Endothelial cell of umbilical vein (primary cell): Measurements from ENCODE around the gene OCEL1. TPM values are rescaled to one million over a fixed set of nuclear protein-coding genes. Genes with fewer than 3 reads are reported as not detected.

Source experiments
- BruUV-seq: library from RNA; stranded (reverse); fragments of 400-500 nt; replicated peaks from 2 replicates; lab custom pipeline; 2021; lab: Mats Ljungman, UMichigan
- CTCF ChIA-PET: fragments of 300-600, 350-600 bp; sonication (Branson Sonifier 250); formaldehyde crosslinking; loops from one replicate; lab custom pipeline; 2021; ENCODE audit warnings: antibody characterized with exemption, inconsistent platforms; lab: Charles Lee
- POLR2A ChIA-PET: fragments of 300-600, 350-600 bp; sonication (Branson Sonifier 250); formaldehyde crosslinking; loops from one replicate; lab custom pipeline; 2021; ENCODE audit warnings: antibody characterized with exemption, inconsistent platforms; lab: Charles Lee
- DNase-seq: peaks from one replicate; pipeline ENCODE4 v3.0.0-alpha.2; 2011; ENCODE audit warnings: low read depth, low spot score
- FAIRE-seq: peaks from 2 replicates; lab custom pipeline; 2011; peaks lifted over from hg19 to GRCh38; lab: Jason Lieb, UNC
- H2AFZ ChIP-seq: 2 replicates; pipeline ENCODE4 v1.6.0; 2012; ENCODE audit warnings: low read depth, low read length, control low read depth, inconsistent platforms
- H3K27ac ChIP-seq: 2 replicates; pipeline ENCODE4 v1.5.1; 2011; ENCODE audit warnings: low read depth, mild to moderate bottlenecking, control low read depth, low read length, moderate library complexity; ENCODE audit not compliant: insufficient read depth
- H3K27me3 ChIP-seq, 2 experiments: 2 replicates each; pipeline versions ENCODE4 v1.6.0 to v1.6.1; 2011; ENCODE audit warnings: low read length in 2 of 2, mixed read lengths in 1 of 2; ENCODE audit not compliant: control insufficient read depth in 2 of 2, insufficient read depth in 2 of 2
- H3K36me3 ChIP-seq, 2 experiments: 2 replicates in 1 of 2; 3 replicates in 1 of 2; pipeline ENCODE4 v1.5.1; 2011; ENCODE audit warnings: low read length in 2 of 2, mild to moderate bottlenecking in 1 of 2, moderate library complexity in 1 of 2; ENCODE audit not compliant: control insufficient read depth in 2 of 2, insufficient read depth in 2 of 2; ENCODE audit errors: extremely low read depth in 1 of 2
- H3K4me1 ChIP-seq: 3 replicates; pipeline ENCODE4 v1.5.1; 2011; ENCODE audit warnings: mild to moderate bottlenecking, low read length; ENCODE audit not compliant: control insufficient read depth, insufficient read depth; ENCODE audit errors: extremely low read depth
- H3K4me2 ChIP-seq: 2 replicates; pipeline ENCODE4 v1.6.1; 2011; ENCODE audit warnings: low read length, control low read depth, mixed read lengths; ENCODE audit not compliant: insufficient read depth
- H3K4me3 ChIP-seq, 3 experiments: fragments of 200-600 bp in 1 of 3; sonication (generic), shearing (Covaris generic) in 1 of 3; replicated peaks in 1 of 3; 2 replicates each; pipeline ENCODE4 v1.5.1; 2011 to 2016; ENCODE audit warnings: control low read depth in 3 of 3, low read length in 3 of 3, mild to moderate bottlenecking in 2 of 3, inconsistent platforms in 1 of 3, low read depth in 1 of 3, moderate library complexity in 1 of 3; ENCODE audit not compliant: insufficient read depth in 1 of 3
- H3K79me2 ChIP-seq: 2 replicates; pipeline ENCODE4 v1.6.0; 2012; ENCODE audit warnings: low read length, inconsistent platforms; ENCODE audit not compliant: control insufficient read depth, insufficient read depth
- H3K9ac ChIP-seq: replicated peaks from 2 replicates; pipeline ENCODE3; 2011; ENCODE audit warnings: low read length, control low read depth; ENCODE audit not compliant: insufficient read depth; ENCODE audit errors: extremely low read depth
- H3K9me1 ChIP-seq: replicated peaks from 3 replicates; pipeline ENCODE4 v1.6.0; 2011; ENCODE audit warnings: mild to moderate bottlenecking, low read length; ENCODE audit not compliant: control insufficient read depth, insufficient read depth; ENCODE audit errors: extremely low read depth
- H3K9me3 ChIP-seq: replicated peaks from 2 replicates; pipeline ENCODE4 v1.5.1; 2012; ENCODE audit warnings: low read length, inconsistent platforms; ENCODE audit not compliant: control insufficient read depth, insufficient read depth
- H4K20me1 ChIP-seq: replicated peaks from 2 replicates; pipeline ENCODE3; 2011; ENCODE audit warnings: mild to moderate bottlenecking, low read length; ENCODE audit not compliant: control insufficient read depth, insufficient read depth; ENCODE audit errors: extremely low read depth
- EZH2 ChIP-seq: IDR thresholded peaks from 2 replicates; pipeline ENCODE4 v1.6.1; 2012; ENCODE audit warnings: borderline replicate concordance, low read depth, mild to moderate bottlenecking, moderate library complexity, low read length, inconsistent platforms; ENCODE audit not compliant: severe bottlenecking
- FOS ChIP-seq: IDR thresholded peaks from 2 replicates; pipeline ENCODE4 v1.6.1; 2011; ENCODE audit warnings: mild to moderate bottlenecking, low read length, moderate library complexity, borderline replicate concordance; ENCODE audit not compliant: insufficient read depth
- GATA2 ChIP-seq: IDR thresholded peaks from 2 replicates; pipeline ENCODE4 v1.7.0; 2011; ENCODE audit warnings: low read depth, mild to moderate bottlenecking, moderate library complexity, mixed read lengths, low read length; ENCODE audit not compliant: insufficient read length, insufficient read depth
- JUN ChIP-seq: IDR thresholded peaks from 2 replicates; pipeline ENCODE4 v1.6.1; 2011; ENCODE audit warnings: borderline replicate concordance, low read depth; ENCODE audit not compliant: insufficient read length, insufficient read depth
- MYC ChIP-seq: IDR thresholded peaks from one replicate; pipeline ENCODE4 v1.6.1; 2011; ENCODE audit warnings: mild to moderate bottlenecking, low read depth, low read length
- POLR2A ChIP-seq: IDR thresholded peaks from 2 replicates; pipeline ENCODE4 v1.6.1; 2012; ENCODE audit warnings: low read depth, mild to moderate bottlenecking, control low read depth, low read length
- POLR2AphosphoS5 ChIP-seq: IDR thresholded peaks from 2 replicates; pipeline ENCODE4 v1.6.1; 2012; ENCODE audit warnings: low read depth, mild to moderate bottlenecking, control low read depth, low read length, moderate library complexity; ENCODE audit not compliant: insufficient read depth
- dilution Hi-C: fragments of 300-500 bp; cut with MboI; formaldehyde crosslinking; loops from one replicate; pipeline ENCODE4 v1.15.0; 2019; ENCODE audit warnings: low sequenced_read_pairs; ENCODE audit not compliant: extremely low pct_ligation_motif_present
- intact Hi-C: fragments of 100-400 bp; cut with micrococcal nuclease; formaldehyde crosslinking; loops from one replicate; pipeline ENCODE4 v1.10.0; 2022
- polyA plus RNA-seq, 4 experiments: library from polyadenylated mRNA; depleted of rRNA in 3 of 4; stranded (reverse) in 3 of 4; unstranded in 1 of 4; fragments of >200 nt; gene quantifications; 2 replicates each; pipeline versions ENCODE4 v1.2.1 to v1.2.3, GENCODE V29; 2011 to 2012; ENCODE audit warnings: missing spikeins in 1 of 4
- total RNA-seq: library from RNA; stranded (reverse); gene quantifications from 2 replicates; pipeline ENCODE4 v1.2.3, GENCODE V29; 2021
- TF ChIP-seq, protein P1 (sequence below): IDR thresholded peaks from 2 replicates; pipeline ENCODE4 v1.6.1; 2011; ENCODE audit not compliant: insufficient read depth, insufficient read length
- TF ChIP-seq, protein P2 (sequence below), 2 donors: IDR thresholded peaks; 1 replicate in 1 of 2; 2 replicates in 1 of 2; pipeline ENCODE4 v1.5.1; 2011; ENCODE audit warnings: low read length in 2 of 2, mild to moderate bottlenecking in 2 of 2, moderate library complexity in 2 of 2, control low read depth in 1 of 2, inconsistent platforms in 1 of 2, low read depth in 1 of 2; ENCODE audit not compliant: insufficient read depth in 1 of 2; ENCODE audit errors: extremely low read depth in 1 of 2

OCEL1 gene
- total and polyA plus RNA-seq, 2 donors (not counting 3 experiments of a cell fraction or from before 2014, with no cell fraction given), result 7.4 to 13.0 TPM

DNA sequence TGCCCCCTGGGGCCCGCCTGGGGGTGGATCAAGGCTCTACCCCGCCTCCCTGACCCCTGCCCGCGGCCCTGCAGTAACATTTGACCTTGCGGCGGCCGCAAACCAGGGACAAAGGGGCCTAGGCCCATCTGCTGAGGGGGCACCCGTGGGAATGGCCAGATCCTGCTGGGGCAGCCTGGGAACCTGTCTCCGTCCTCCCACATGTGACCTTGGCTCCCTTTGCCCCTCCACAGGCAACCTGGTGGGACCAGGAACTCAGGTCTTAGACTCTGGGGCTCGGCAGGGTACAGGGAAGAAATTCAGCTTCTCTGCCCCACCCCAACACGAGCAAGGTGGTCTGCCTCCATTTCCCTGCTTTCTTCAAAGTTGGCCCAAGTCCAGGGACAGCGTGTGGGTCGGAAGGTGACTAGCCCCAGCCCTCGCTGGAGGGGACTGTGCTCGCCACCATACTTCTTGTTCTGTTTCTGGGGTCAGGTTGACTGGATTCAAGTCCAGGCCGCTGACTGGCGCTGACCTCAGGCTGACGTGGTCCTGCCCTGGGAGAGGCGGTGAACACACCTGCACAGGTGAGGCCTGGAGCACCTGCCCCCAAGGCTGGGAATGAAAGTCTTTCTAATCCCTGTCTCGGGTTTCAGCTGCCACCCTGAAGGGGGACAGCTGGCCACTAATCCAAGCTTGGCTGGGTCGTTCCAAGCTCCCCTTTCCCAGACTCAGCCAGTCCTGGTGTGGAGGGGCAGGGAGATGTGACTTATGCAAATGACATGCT lies 22.2 kb downstream of the OCEL1 start:
- dilution Hi-C loops (no loop called here), intact Hi-C loops (no loop called here)
- Histone ChIP-seq H3K4me3 (no peak overlapping the region), H2AFZ (no peak overlapping the region), H3K4me2 (no peak overlapping the region), H4K20me1 (no peaks in the 10 kb centered on the region), H3K27ac (no peak overlapping the region), H3K9me1 (no peaks in the 10 kb centered on the region), H3K27me3 (no peaks in the 10 kb centered on the region), H3K4me1 (peaks cover 28% of the 10 kb centered on the region), H3K79me2 (peaks cover 19% of the 10 kb centered on the region), H3K9me3 (no peaks in the 10 kb centered on the region), H3K9ac (no peak overlapping the region), H3K36me3 (peaks cover 0 to 15% of the 10 kb centered on the region in 2 experiments)
- FAIRE-seq (no peak), DNase-seq (no peak)
- POLR2A ChIA-PET, result no interaction called here
- no peak for TF ChIP-seq EZH2
- TF ChIP-seq, protein P1, sequence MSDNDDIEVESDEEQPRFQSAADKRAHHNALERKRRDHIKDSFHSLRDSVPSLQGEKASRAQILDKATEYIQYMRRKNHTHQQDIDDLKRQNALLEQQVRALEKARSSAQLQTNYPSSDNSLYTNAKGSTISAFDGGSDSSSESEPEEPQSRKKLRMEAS, result no peak
- no peak for TF ChIP-seq GATA2
- TF ChIP-seq, protein P2, sequence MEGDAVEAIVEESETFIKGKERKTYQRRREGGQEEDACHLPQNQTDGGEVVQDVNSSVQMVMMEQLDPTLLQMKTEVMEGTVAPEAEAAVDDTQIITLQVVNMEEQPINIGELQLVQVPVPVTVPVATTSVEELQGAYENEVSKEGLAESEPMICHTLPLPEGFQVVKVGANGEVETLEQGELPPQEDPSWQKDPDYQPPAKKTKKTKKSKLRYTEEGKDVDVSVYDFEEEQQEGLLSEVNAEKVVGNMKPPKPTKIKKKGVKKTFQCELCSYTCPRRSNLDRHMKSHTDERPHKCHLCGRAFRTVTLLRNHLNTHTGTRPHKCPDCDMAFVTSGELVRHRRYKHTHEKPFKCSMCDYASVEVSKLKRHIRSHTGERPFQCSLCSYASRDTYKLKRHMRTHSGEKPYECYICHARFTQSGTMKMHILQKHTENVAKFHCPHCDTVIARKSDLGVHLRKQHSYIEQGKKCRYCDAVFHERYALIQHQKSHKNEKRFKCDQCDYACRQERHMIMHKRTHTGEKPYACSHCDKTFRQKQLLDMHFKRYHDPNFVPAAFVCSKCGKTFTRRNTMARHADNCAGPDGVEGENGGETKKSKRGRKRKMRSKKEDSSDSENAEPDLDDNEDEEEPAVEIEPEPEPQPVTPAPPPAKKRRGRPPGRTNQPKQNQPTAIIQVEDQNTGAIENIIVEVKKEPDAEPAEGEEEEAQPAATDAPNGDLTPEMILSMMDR (IDR thresholded peaks at IDR 0.05; ENCODE audit: extremely low read depth in 1 of 2, insufficient read depth in 1 of 2, low read depth in 1 of 2, low read length in 2 of 2), result no peak
- TF ChIP-seq FOS, result no peak
- no peak for TF ChIP-seq MYC
- TF ChIP-seq JUN, result no peak
- TF ChIP-seq POLR2AphosphoS5, result no peak
- TF ChIP-seq POLR2A, result no peak
- BruUV-seq, result no TSS peak
- CTCF ChIA-PET, result interaction anchor here (0.6 to 4.4 kb wide), 3 partner anchors 12 to 519 kb away, joined by 3 to 28 read pairs (median 5); no protein-coding TSS in a partner anchor
